Astrocyte (in vitro differentiated cells and primary cell): ENCODE data around the gene ALPL. TPM values are rescaled to one million over a fixed set of nuclear protein-coding genes. Genes with fewer than 3 reads are reported as not detected.

Source experiments
- DNase-seq: peaks from one replicate; pipeline ENCODE4 v3.0.0-alpha.2; 2010; ENCODE audit warnings: low read depth
- FAIRE-seq: peaks from 2 replicates; lab custom pipeline; 2011; peaks lifted over from hg19 to GRCh38; lab: Jason Lieb, UNC
- H2AFZ ChIP-seq: 2 replicates; pipeline ENCODE4 v1.6.0; 2012; ENCODE audit warnings: low read depth, low read length, inconsistent platforms
- H3K27ac ChIP-seq: 2 replicates; pipeline ENCODE4 v1.5.1; 2011; ENCODE audit warnings: low read depth, low read length, inconsistent platforms
- H3K27me3 ChIP-seq: 2 replicates; pipeline ENCODE4 v1.6.0; 2011; ENCODE audit warnings: low read length, inconsistent platforms; ENCODE audit not compliant: insufficient read depth
- H3K36me3 ChIP-seq: 2 replicates; pipeline ENCODE4 v1.5.1; 2011; ENCODE audit warnings: low read length, inconsistent platforms; ENCODE audit not compliant: insufficient read depth
- H3K4me1 ChIP-seq: 2 replicates; pipeline ENCODE4 v1.5.1; 2011; ENCODE audit warnings: low read length, inconsistent platforms; ENCODE audit not compliant: insufficient read depth
- H3K4me2 ChIP-seq: 2 replicates; pipeline ENCODE4 v1.6.0; 2012; ENCODE audit warnings: low read length, inconsistent platforms
- H3K4me3 ChIP-seq: 2 replicates; pipeline ENCODE4 v1.5.1; 2011; ENCODE audit warnings: low read depth, mild to moderate bottlenecking, low read length, inconsistent platforms; ENCODE audit not compliant: insufficient read depth
- H3K79me2 ChIP-seq: 2 replicates; pipeline ENCODE4 v1.6.0; 2012; ENCODE audit warnings: mild to moderate bottlenecking, low read length, inconsistent platforms; ENCODE audit not compliant: insufficient read depth
- H3K9ac ChIP-seq: 2 replicates; pipeline ENCODE4 v1.6.0; 2012; ENCODE audit warnings: mild to moderate bottlenecking, low read length, inconsistent platforms
- H3K9me3 ChIP-seq: 2 replicates; pipeline ENCODE4 v1.5.1; 2012; ENCODE audit warnings: low read depth, mild to moderate bottlenecking, low read length, inconsistent platforms; ENCODE audit not compliant: insufficient read depth
- H4K20me1 ChIP-seq: 2 replicates; pipeline ENCODE4 v1.6.0; 2012; ENCODE audit warnings: low read length, inconsistent platforms; ENCODE audit not compliant: insufficient read depth
- H3K27ac Mint-ChIP-seq: one replicate; pipeline ENCODE4 v1.8.0; 2021; ENCODE audit warnings: mild to moderate bottlenecking, mixed read lengths; ENCODE audit not compliant: unreplicated experiment
- H3K27me3 Mint-ChIP-seq: one replicate; pipeline ENCODE4 v1.8.0; 2021; ENCODE audit warnings: low read depth, mixed read lengths; ENCODE audit not compliant: unreplicated experiment
- H3K36me3 Mint-ChIP-seq: one replicate; pipeline ENCODE4 v1.8.0; 2021; ENCODE audit warnings: low read depth, mixed read lengths; ENCODE audit not compliant: unreplicated experiment
- H3K4me1 Mint-ChIP-seq: one replicate; pipeline ENCODE4 v1.8.0; 2021; ENCODE audit warnings: low read depth, mixed read lengths; ENCODE audit not compliant: unreplicated experiment
- H3K4me3 Mint-ChIP-seq: one replicate; pipeline ENCODE4 v1.8.0; 2021; ENCODE audit warnings: mild to moderate bottlenecking, moderate library complexity, mixed read lengths; ENCODE audit not compliant: unreplicated experiment
- H3K9me3 Mint-ChIP-seq: one replicate; pipeline ENCODE4 v1.8.0; 2021; ENCODE audit warnings: mild to moderate bottlenecking, mixed read lengths; ENCODE audit not compliant: unreplicated experiment
- CTCF ChIP-seq: IDR thresholded peaks from 2 replicates; pipeline ENCODE4 v1.5.1; 2011; ENCODE audit warnings: low read depth, mild to moderate bottlenecking, inconsistent platforms, low read length, moderate library complexity; ENCODE audit not compliant: insufficient read depth
- EZH2 ChIP-seq: IDR thresholded peaks from 2 replicates; pipeline ENCODE4 v1.6.1; 2012; ENCODE audit warnings: mild to moderate bottlenecking, low read length, inconsistent platforms; ENCODE audit not compliant: insufficient read depth
- total RNA-seq: library from RNA; stranded (reverse); gene quantifications from 2 replicates; pipeline ENCODE4 v1.2.1, GENCODE V29; 2021

Gene ALPL
- total RNA-seq, 1 donor from 2014 or later = 24.3 TPM

GRCh38 chr1:21510113-21510493, 880 bp downstream of the ALPL start:
- Histone ChIP-seq H3K27me3 (peaks cover 52% of the 10 kb centered on the region), H3K9ac (no peak overlapping the region), H3K4me1 (peaks cover 24% of the 10 kb centered on the region), H2AFZ (no peak overlapping the region), H3K4me2 (no peak overlapping the region), H3K4me3 (no peak overlapping the region), H3K36me3 (no peaks in the 10 kb centered on the region), H3K9me3 (no peaks in the 10 kb centered on the region), H3K79me2 (no peaks in the 10 kb centered on the region), H4K20me1 (no peaks in the 10 kb centered on the region), H3K27ac (no peak overlapping the region)
- Mint-ChIP-seq H3K27ac (no peak overlapping the region), H3K27me3 (peaks cover 48% of the 10 kb centered on the region), H3K4me1 (peaks cover 20% of the 10 kb centered on the region), H3K9me3 (no peaks in the 10 kb centered on the region), H3K4me3 (peak overlapping the region; percentile 66), H3K36me3 (no peaks in the 10 kb centered on the region)
- FAIRE-seq (no peak), DNase-seq (no peak)
- TF ChIP-seq CTCF = no peak
- TF ChIP-seq EZH2 = no peak

GRCh38 chr1:21510885-21511578, 1.8 kb downstream of the ALPL start:
- Mint-ChIP-seq H3K4me1 (peaks cover 20% of the 10 kb centered on the region), H3K27ac (peak overlapping the region; percentile 97), H3K27me3 (peaks cover 47% of the 10 kb centered on the region), H3K36me3 (no peaks in the 10 kb centered on the region), H3K9me3 (no peaks in the 10 kb centered on the region), H3K4me3 (peak overlapping the region; percentile 78)
- TF ChIP-seq EZH2 (no peak), CTCF (no peak)
- H4K20me1 ChIP-seq = no peaks in the 10 kb centered on the region
- DNase-seq = no peak
- FAIRE-seq = no peak
- H3K4me1 ChIP-seq = peaks cover 24% of the 10 kb centered on the region
- no peaks in the 10 kb centered on the region for H3K9me3 ChIP-seq
- H3K4me3 ChIP-seq = no peak overlapping the region
- H2AFZ ChIP-seq = no peak overlapping the region
- H3K4me2 ChIP-seq = peak overlapping the region; percentile 60
- H3K79me2 ChIP-seq = no peaks in the 10 kb centered on the region
- H3K9ac ChIP-seq = peak overlapping the region; percentile 42
- peak overlapping the region; percentile 60 for H3K27ac ChIP-seq
- no peaks in the 10 kb centered on the region for H3K36me3 ChIP-seq
- H3K27me3 ChIP-seq = peaks cover 50% of the 10 kb centered on the region
